ELR (cell line): Measurements from ENCODE around the gene ZNF710.

ENCODE experiments used
- DNase-seq: peaks from one replicate; pipeline ENCODE4 v3.0.0-alpha.2; 2015; ENCODE audit warnings: low read depth

ZNF710 gene

GRCh38 chr15:90038632-90039095 is 37.5 kb downstream of the ZNF710 start:
- DNase-seq = no peak

- no peak for DNase-seq
Measured at GRCh38 chr15:90039996-90040395, 38.9 kb downstream of the ZNF710 start.

- no peak for DNase-seq
Measured at GRCh38 chr15:90040618-90041017, 39.5 kb downstream of the ZNF710 start.

GRCh38 chr15:90042356-90042755 is 41.2 kb downstream of the ZNF710 start:
- no peak for DNase-seq

- no peak for DNase-seq
Measured at GRCh38 chr15:90042766-90043529, 41.8 kb downstream of the ZNF710 start.

- DNase-seq = no peak
Measured at GRCh38 chr15:90043530-90044010, 42.4 kb downstream of the ZNF710 start.

GRCh38 chr15:90044191-90044590 is 43.1 kb downstream of the ZNF710 start:
- DNase-seq = no peak

GRCh38 chr15:90044916-90045371 is 43.8 kb downstream of the ZNF710 start:
- DNase-seq = no peak

GRCh38 chr15:90046289-90046688 is 45.2 kb downstream of the ZNF710 start:
- no peak for DNase-seq

- DNase-seq = no peak
Measured at GRCh38 chr15:90046911-90047392, 45.8 kb downstream of the ZNF710 start.

- DNase-seq = no peak
Measured at GRCh38 chr15:90047956-90048575, 46.9 kb downstream of the ZNF710 start.

GRCh38 chr15:90049030-90049429 is 47.9 kb downstream of the ZNF710 start:
- peak; percentile 15 for DNase-seq

GRCh38 chr15:90049666-90050604 is 48.8 kb downstream of the ZNF710 start:
- no peak for DNase-seq

GRCh38 chr15:90051874-90052273 is 50.8 kb downstream of the ZNF710 start:
- DNase-seq = no peak

GRCh38 chr15:90053685-90054466 is 52.8 kb downstream of the ZNF710 start:
- DNase-seq = no peak

- DNase-seq = no peak
Measured at GRCh38 chr15:90054618-90055097, 53.5 kb downstream of the ZNF710 start.

GRCh38 chr15:90055182-90055581 is 54.1 kb downstream of the ZNF710 start:
- no peak for DNase-seq

GRCh38 chr15:90056529-90056928 is 55.4 kb downstream of the ZNF710 start:
- no peak for DNase-seq

- no peak for DNase-seq
Measured at GRCh38 chr15:90058308-90058707, 57.2 kb downstream of the ZNF710 start.

GRCh38 chr15:90058775-90059174 is 57.7 kb downstream of the ZNF710 start:
- DNase-seq = no peak
